ENCODE measurements around the gene HSPA8.
"Not testable (repeated sequence)": the region's sequence is repeated elsewhere in the genome, so short reads cannot be mapped to it uniquely, and the experiment has no call there.

The HSPA8 gene

DNA sequence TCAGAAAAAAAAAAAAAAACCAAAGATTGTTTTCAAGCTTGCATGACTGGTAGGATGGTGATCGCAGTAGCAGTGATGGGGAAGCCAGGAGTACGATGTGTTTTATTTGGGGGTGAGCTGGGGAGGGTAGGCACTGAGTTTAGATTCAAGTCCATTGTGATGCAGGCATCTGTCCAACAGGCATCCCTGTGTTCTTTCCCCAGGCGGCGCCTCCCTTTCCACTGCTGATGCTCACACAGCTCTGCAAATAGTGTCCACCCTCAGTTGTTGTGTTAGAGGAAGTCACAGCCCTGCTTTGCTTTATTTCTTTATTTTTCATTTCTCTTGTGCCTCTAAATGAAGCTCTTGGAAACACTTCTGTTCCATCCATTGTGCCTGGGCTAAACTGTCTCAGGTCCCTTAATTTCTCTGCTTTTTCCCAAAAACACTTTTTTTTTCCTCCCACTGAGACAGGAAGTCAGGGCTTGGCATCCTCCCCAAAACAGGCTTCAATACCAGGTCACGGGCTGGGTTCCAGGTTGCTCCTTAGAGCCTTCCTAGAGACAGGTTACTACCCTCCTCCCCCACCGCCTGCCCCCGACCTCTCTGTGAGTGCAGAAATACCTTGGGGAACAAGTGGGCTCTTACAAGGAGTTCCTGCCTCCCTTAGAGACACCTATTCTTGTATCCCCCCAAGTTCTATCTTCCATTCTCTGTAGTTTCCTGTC lies 38.6 kb upstream of the HSPA8 start:
- DNase-seq (ENCODE audit: low read depth) = peak; percentile 45
- TF ChIP-seq, protein P1, sequence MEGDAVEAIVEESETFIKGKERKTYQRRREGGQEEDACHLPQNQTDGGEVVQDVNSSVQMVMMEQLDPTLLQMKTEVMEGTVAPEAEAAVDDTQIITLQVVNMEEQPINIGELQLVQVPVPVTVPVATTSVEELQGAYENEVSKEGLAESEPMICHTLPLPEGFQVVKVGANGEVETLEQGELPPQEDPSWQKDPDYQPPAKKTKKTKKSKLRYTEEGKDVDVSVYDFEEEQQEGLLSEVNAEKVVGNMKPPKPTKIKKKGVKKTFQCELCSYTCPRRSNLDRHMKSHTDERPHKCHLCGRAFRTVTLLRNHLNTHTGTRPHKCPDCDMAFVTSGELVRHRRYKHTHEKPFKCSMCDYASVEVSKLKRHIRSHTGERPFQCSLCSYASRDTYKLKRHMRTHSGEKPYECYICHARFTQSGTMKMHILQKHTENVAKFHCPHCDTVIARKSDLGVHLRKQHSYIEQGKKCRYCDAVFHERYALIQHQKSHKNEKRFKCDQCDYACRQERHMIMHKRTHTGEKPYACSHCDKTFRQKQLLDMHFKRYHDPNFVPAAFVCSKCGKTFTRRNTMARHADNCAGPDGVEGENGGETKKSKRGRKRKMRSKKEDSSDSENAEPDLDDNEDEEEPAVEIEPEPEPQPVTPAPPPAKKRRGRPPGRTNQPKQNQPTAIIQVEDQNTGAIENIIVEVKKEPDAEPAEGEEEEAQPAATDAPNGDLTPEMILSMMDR (conservative IDR thresholded peaks at IDR 0.05; ENCODE audit: control insufficient read depth, insufficient read depth, low read depth, low read length) = no peak
- H3K4me3 ChIP-seq (ENCODE audit: control insufficient read depth, low read depth, low read length) = no peak overlapping the region

DNA sequence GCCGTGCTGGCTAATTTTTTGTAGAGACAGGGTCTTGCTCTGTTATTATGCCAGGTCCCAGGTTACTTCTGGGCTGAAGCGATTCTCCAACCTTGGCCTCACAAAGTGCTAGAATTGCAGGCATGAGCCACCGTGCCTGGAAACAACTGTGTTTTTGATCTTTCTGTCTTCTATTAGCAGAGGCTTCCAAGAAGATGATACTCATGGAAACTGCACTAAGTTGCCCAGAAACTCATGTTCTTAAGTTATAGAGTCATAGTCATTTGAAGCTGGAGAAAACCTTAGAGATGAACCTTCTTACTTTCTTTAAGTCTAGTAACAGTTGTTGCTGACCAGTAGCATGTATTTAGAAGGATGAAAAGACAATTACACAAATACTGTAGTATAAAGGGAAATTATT lies 37.1 kb upstream of the HSPA8 start:
- TF ChIP-seq, protein P1 (conservative IDR thresholded peaks at IDR 0.05; ENCODE audit: control insufficient read depth, insufficient read depth, low read depth, low read length) = no peak
- no peak for DNase-seq (ENCODE audit: low read depth)
- H3K4me3 ChIP-seq (ENCODE audit: control insufficient read depth, low read depth, low read length) = no peak overlapping the region

DNA sequence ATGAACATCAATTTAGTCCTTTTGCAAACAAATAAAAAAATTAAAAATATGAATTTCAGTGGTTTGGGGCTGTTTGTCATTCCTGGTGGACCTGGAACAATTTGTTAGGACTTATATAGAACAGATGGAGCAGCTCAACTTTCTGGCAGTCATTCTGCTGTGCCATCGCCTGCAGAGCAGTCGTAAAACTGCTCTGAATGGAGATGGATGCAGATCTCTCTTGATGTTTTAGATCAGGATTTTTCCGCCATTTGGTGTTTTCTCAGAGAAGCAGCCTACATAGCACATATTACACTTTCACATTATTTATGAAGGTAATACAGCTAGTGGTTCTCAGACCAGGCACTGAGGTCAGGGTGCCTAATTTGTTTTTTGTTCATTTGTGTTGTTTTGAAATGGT lies 31.8 kb upstream of the HSPA8 start:
- TF ChIP-seq, protein P1 (conservative IDR thresholded peaks at IDR 0.05; ENCODE audit: control insufficient read depth, insufficient read depth, low read depth, low read length) = no peak
- DNase-seq (ENCODE audit: low read depth) = no peak

DNA sequence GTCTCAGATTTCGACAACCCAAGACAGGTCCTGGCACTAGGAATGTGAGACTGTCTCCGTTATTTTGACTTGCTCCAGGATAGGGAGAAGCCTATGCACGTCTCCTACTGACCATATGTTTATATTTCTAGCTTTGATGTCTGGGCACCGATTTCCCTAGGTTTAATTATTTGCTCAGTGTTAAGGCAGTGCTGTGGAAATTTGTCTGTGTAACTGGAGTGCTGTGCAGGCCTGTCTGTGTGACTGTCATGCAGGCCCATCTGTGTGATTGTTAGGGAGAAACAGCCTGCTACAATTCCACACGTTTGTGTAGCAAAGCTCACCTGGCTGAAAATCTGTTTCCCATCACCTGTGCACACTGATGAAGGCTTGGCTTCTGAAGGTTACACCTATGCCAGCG lies 29.6 kb upstream of the HSPA8 start:
- no peak overlapping the region for H3K4me3 ChIP-seq (ENCODE audit: control insufficient read depth, low read depth, low read length)
- no peak for DNase-seq (ENCODE audit: low read depth)
- TF ChIP-seq, protein P1 (conservative IDR thresholded peaks at IDR 0.05; ENCODE audit: control insufficient read depth, insufficient read depth, low read depth, low read length) = no peak

More for the DNA sequence above, 31.8 kb upstream of the HSPA8 start:
- no peak overlapping the region for H3K4me3 ChIP-seq (ENCODE audit: control insufficient read depth, low read depth, low read length)

DNA sequence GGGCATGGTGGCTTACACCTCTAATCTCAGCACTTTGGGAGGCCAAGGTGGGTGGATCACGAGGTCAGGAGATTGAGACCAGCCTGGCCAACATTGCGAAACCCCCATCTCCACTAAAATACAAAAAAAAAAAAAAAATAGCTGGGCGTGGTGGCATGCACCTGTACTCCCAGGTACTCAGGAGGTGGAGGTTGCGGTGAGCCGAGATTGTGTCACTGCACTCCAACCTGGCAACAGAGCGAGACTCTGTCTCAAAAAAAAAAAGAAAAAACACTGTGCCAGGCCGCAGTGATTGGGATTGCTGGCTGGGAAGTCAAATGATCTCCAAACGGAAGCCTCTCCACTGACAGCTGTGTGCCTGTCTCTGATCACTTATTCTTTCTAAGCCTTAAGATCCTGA lies 28.2 kb upstream of the HSPA8 start:
- not testable (repeated sequence) for H3K4me3 ChIP-seq (ENCODE audit: control insufficient read depth, low read depth, low read length); DNase-seq (ENCODE audit: low read depth)

DNA sequence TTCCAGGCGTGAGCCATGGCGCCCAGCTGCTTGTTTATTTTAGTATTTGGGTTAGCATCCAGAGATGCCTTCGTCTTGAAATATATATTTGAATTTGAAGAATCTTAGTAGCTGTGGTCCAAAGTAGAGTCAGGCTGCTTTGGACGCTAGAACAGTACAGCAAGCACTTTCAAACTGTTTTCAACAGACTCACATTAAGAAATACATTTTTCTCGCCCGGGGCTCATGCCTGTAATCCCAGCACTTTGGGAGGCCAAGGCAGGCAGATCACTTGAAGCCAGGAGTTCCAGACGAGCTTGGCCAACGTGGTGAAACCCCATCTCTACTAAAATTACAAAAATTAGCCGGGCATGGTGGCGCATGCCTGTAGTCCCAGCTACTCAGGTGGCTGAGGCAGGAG lies 27.0 kb upstream of the HSPA8 start:
- not testable (repeated sequence) for H3K4me3 ChIP-seq (ENCODE audit: control insufficient read depth, low read depth, low read length); DNase-seq (ENCODE audit: low read depth)

DNA sequence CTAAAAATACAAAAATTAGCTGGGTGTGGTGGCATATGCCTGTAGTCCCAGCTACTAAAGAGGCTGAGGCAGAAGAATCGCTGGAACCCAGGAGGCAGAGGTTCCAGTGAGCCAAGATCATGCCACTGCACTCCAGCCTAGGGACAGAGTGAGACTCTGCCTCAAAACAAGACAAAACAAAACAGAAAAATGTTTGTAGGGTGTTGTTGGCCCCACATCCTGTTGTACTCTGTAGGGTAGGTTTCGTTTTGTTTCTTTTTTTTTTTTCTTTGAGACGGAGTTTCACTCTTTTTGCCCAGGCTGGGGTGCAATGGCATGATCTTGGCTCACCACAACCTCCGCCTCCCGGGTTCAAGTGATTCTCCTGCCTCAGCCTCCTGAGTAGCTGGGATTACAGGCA lies 25.7 kb upstream of the HSPA8 start:
- DNase-seq (ENCODE audit: low read depth); H3K4me3 ChIP-seq (ENCODE audit: control insufficient read depth, low read depth, low read length): not testable (repeated sequence)

DNA sequence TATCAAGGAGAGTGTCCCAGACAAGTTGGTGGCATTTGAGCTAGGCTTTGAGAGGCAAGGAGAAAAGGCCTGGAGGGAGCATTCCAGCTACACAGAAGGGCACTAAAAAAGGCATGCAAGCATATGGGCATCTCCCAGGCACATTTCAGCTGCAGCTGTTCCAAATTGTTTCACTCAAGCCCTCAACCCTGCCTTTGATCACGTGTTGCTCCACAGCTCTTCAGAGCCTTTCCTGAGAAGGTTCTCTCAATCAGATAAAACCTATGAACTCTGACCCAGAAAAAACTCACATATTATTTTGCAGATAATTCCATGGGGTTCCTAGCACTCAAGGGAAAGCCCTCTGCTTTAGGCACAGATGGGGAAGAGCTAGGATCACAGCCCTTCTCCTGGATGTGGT lies 24.4 kb upstream of the HSPA8 start:
- TF ChIP-seq, protein P1 (conservative IDR thresholded peaks at IDR 0.05; ENCODE audit: control insufficient read depth, insufficient read depth, low read depth, low read length) = no peak
- no peak overlapping the region for H3K4me3 ChIP-seq (ENCODE audit: control insufficient read depth, low read depth, low read length)
- no peak for DNase-seq (ENCODE audit: low read depth)
